NCI-H146 treated with DMSO at 0.1 percent for 48 hours (cell line): ENCODE data around the gene RAB7A.
"Not testable (repeated sequence)": the region's sequence is repeated elsewhere in the genome, so short reads cannot be mapped to it uniquely, and the experiment has no call there.

Experiments used
- DNase-seq: peaks from one replicate; lab custom pipeline; 2025; ENCODE audit not compliant: unreplicated experiment; lab: John Stamatoyannopoulos, UW

RAB7A gene

GRCh38 chr3:128749561-128749960, 23.6 kb downstream of the RAB7A start:
- not testable (repeated sequence) for DNase-seq

DNA sequence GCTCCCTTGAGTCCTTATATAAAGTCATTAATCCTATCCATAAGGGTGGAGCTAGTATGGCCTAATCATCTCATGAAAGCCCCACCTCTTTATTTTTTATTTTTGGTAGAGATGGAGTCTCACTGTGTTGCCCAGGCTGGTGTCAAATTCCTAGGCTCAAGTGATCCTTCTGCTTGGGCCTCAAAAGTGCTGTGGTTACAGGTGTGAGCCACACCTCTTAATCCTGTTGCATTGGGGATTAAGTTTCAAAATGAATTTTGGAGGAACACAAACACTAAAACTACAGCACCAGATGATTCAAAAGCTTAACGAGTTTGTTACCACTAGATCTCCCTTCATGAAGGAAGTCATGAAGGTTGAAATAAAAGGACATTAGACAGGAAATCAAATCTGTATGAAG, 27.7 kb downstream of the RAB7A start:
- DNase-seq = no peak

GRCh38 chr3:128760042-128760441, 34.1 kb downstream of the RAB7A start:
- no peak for DNase-seq

DNA sequence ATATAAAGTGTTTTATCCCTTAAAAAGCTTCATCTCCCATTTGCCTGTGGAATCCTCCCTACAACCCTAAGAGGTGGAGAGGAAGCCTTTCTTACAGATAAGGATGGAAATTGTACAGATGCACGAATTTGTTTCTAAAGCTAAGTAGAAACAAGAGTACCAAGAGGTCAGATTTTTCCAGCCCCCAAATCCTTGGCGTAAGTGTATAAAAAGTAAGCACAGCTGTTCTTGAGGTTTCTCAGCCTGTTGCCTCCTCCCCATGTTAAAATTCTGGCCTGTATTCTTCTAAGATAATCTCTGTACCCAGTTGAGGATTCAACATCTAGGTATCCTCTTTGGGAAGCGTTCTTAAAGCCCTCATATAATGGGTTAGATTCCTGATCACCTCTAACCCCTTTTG, 34.9 kb downstream of the RAB7A start:
- DNase-seq = no peak

GRCh38 chr3:128761392-128761791, 35.4 kb downstream of the RAB7A start:
- DNase-seq = no peak

- no peak for DNase-seq
Observed at GRCh38 chr3:128763967-128764366, 38.0 kb downstream of the RAB7A start.

GRCh38 chr3:128764863-128765262, 38.9 kb downstream of the RAB7A start:
- no peak for DNase-seq

DNA sequence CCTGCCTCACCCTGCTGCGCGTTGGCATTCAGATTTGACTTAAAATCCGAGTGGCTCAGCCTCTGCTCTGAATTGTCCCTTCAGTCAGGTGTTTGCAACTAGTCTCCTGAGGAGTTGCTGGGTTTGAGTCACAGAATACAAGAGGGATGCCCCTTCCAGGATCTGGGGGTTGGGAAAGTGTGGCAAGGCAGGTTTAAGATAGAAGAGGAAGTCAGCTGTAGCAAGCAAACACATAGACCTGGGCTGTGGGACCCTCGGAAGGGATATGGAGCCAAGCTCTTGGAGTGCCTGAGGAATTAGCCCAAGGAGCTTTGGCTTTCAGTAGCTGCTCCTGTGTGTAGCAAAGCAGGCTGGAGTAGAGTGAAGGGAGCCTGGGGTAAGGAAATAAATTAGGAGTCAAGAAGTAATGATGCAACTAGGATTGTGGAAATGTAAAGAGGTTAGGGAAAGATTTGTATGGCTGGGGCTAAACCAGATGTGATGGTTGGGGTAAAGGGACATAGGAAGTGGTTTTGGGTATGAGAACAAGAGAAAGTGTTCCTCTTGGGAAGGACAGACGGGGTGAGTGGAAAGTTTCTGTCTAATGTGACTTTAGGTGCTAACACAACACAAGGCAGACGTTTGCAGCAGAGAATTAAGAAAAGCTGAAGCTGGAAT, 41.2 kb downstream of the RAB7A start:
- no peak for DNase-seq

GRCh38 chr3:128768471-128768870, 42.5 kb downstream of the RAB7A start:
- no peak for DNase-seq

- no peak for DNase-seq
Observed at GRCh38 chr3:128770387-128770786, 44.4 kb downstream of the RAB7A start.

DNA sequence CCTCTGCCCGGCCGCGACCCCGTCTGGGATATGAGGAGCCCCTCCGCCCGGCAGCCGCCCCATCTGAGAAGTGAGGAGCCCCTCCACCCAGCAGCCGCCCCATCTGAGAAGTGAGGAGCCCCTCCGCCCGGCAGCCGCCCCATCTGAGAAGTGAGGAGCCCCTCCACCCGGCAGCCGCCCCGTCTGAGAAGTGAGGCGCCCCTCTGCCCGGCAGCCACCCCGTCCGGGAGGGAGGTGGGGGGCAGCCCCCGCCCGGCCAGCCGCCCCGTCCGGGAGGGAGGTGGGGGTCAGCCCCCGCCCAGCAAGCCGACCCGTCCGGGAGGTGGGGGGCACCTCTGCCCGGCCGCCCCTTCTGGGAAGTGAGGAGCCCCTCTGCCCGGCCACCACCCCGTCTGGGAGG, 47.2 kb downstream of the RAB7A start:
- not testable (repeated sequence) for DNase-seq

DNA sequence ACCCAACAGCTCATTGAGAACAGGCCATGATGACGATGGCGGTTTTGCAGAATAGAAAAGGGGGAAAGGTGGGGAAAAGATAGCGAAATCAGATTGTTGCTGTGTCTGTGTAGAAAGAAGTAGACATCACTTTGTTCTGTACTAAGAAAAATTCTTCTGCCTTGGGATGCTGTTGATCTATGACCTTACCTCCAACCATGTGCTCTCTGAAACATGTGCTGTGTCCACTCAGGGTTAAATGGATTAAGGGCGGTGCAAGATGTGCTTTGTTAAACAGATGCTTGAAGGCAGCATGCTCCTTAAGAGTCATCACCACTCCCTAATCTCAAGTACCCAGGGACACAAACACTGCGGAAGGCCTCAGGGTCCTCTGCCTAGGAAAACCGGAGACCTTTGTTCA, 47.6 kb downstream of the RAB7A start:
- not testable (repeated sequence) for DNase-seq

GRCh38 chr3:128775241-128775640, 49.3 kb downstream of the RAB7A start:
- no peak for DNase-seq

DNA sequence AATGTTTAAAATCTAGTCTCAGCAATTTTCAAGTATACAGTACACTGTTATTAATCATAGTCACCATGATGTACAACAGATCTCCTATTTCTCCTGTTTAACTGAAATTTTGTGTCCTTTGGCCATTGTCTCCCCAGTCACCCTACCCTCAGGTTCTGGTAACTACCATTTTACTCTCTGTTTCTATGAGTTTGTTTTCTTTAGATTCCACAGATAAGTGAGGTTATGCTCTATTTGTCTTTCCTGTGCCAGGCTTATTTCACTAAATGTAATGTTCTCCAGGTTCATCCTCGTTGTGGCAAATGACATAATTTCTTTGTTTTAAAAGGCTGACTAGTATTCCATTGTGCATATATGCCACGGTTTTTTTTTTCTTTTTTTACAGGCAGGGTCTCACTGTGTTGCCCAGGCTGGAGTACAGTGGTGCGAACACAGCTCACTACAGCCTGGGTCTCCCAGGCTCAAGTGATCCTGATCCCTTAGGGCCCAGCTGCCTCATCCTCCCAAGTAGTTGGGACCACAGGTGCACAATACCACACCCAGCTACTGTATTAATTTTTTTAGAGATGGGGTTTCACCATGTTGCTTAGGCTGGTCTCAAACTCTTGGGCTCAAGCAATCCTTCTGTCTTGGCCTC, 50.0 kb downstream of the RAB7A start:
- DNase-seq = no peak

DNA sequence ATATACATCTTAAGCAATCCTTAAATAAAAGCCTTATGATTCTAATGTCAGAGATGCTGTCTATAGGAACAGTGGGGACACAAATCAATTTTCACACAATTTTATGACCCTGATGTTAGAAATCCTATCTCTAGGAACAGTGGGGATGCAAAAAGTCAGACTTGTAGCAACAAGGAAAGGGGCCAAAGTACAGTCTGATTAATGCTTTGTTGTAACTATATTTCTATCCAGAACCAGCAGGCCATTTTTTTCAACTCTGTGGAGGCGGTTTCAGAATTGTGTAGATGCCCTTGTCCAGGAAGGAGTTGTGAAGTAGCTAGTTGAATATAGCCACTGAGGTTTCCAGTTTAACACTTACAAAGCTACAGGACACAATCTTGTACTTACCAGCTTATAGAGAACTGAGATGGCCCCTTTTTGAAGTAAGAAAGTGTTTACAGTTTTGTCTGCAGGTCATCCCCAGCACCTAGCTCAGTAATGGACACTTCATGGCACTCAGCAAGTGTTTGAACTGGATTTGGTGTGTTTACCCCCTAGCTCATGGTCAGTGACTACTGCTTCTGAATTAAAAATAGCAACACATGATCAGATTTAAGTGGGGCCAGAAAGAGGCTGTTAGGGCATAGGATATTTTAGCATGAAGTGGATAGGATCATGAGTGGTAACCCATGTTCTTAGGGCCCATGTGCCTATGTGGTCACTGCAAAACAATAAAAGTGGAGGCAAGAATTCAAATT, 54.3 kb downstream of the RAB7A start:
- no peak for DNase-seq

DNA sequence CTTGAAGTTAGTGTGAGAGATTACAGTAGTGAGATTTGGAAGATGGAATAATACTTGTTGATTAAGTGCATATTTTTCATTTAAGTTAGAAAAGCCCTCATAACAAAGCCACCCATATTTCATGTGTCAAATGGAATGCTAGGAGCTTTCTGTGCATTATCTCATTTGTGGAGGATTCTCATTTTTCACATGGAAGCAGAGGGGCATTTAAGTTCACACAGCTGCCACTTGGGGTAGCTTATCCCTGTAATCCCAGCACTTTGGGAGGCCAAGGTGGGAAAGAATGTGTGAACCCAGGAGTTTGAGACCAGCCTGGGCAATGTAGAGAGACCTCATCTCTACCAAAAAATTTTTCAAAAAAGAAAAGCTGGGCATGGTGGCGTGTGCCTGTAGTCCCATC, 55.2 kb downstream of the RAB7A start:
- no peak for DNase-seq

- DNase-seq = no peak
Observed at GRCh38 chr3:128782282-128783146, 56.5 kb downstream of the RAB7A start.

- no peak for DNase-seq
Observed at GRCh38 chr3:128783774-128784173, 57.8 kb downstream of the RAB7A start.

GRCh38 chr3:128784232-128784631, 58.2 kb downstream of the RAB7A start:
- DNase-seq = no peak

DNA sequence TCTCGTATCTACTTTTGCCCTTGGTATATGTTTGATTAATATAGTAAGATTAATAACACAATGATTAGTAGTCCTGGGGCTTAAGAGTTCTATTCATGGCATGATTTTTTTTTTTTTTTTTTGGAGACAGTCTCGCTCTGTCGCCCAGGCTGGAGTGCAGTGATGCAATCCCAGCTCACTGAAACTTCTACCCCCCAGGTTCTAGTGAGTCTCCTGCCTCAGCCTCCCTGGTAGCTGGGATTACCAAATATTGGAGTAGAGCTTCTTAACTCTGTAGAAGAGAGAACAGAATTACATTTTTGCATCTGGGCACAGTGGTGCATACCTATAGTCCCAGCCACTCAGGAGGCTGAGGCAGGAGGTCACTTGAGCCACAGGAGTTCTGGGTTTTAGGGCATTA, 58.9 kb downstream of the RAB7A start:
- no peak for DNase-seq

GRCh38 chr3:128786434-128787020, 60.5 kb downstream of the RAB7A start:
- no peak for DNase-seq
